Measurements from ENCODE around the gene COL8A2.

COL8A2 gene

DNA sequence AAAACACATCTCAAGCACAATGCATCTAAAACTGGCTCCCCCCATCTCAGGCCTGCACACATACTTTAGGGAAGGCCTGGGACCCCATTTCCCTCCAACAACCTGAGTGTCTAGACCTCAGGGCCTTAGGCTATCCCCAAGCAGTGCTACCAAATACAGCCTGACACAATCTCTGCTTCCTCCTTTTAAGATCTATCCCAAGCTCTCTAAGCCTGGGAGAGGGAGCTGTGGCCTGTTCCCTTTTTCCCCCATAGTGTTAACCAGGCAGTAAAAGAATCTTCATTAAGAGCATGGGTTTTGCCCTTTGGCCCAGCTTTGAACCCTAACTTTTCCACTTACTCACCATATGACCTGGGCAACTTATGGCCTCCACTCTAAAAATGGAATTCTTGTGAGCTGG, 10.8 kb upstream of the COL8A2 start:
- no peaks in the 10 kb centered on the region for H3K9me3 Mint-ChIP-seq
- peaks cover 3% of the 10 kb centered on the region for H3K4me1 Mint-ChIP-seq (ENCODE audit: low read depth)
- H3K36me3 Mint-ChIP-seq (ENCODE audit: low read depth): peaks cover 19% of the 10 kb centered on the region
- no peaks in the 10 kb centered on the region for H3K27me3 Mint-ChIP-seq (ENCODE audit: low read depth)
- no peak for DNase-seq (ENCODE audit: low spot score)
- H3K4me3 Mint-ChIP-seq: no peak overlapping the region
- no peak overlapping the region for H3K27ac Mint-ChIP-seq

DNA sequence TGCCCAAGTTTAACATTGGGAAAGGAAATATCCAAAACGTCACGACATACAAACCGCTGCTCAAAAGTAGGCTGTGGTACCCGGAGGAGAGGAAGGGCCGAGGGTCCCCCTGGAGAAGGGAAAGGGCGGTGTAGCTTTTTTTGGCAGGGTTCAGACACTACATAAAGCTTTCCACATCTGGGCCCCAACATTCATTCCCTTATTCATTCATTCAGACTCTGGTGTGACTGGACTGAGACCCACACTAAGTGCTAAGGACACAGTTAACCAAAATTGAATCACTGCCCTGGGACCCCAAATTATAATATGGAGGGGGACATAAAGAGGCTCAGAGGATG, 10.3 kb upstream of the COL8A2 start:
- Mint-ChIP-seq H3K27ac (peak overlapping the region; percentile 1), H3K4me3 (no peak overlapping the region), H3K27me3 (ENCODE audit: low read depth) (no peaks in the 10 kb centered on the region), H3K9me3 (no peaks in the 10 kb centered on the region), H3K36me3 (ENCODE audit: low read depth) (peaks cover 19% of the 10 kb centered on the region), H3K4me1 (ENCODE audit: low read depth) (peaks cover 3% of the 10 kb centered on the region)
- no peak for DNase-seq (ENCODE audit: low spot score)

GRCh38 chr1:36134505-36135329, 9.7 kb upstream of the COL8A2 start:
- Mint-ChIP-seq H3K4me1 (ENCODE audit: low read depth) (peaks cover 2% of the 10 kb centered on the region), H3K27ac (no peak overlapping the region)
- no peak for DNase-seq (ENCODE audit: low spot score)

GRCh38 chr1:36134031-36134430, 9.0 kb upstream of the COL8A2 start:
- no peaks in the 10 kb centered on the region for H3K9me3 Mint-ChIP-seq
- H3K36me3 Mint-ChIP-seq (ENCODE audit: low read depth): peaks cover 15% of the 10 kb centered on the region
- no peak overlapping the region for H3K4me3 Mint-ChIP-seq
- H3K4me1 Mint-ChIP-seq (ENCODE audit: low read depth): peaks cover 2% of the 10 kb centered on the region
- no peak for DNase-seq (ENCODE audit: low spot score)
- no peaks in the 10 kb centered on the region for H3K27me3 Mint-ChIP-seq (ENCODE audit: low read depth)
- no peak overlapping the region for H3K27ac Mint-ChIP-seq

More at GRCh38 chr1:36134505-36135329, 9.7 kb upstream of the COL8A2 start:
- Mint-ChIP-seq H3K36me3 (ENCODE audit: low read depth) (peaks cover 19% of the 10 kb centered on the region), H3K27me3 (ENCODE audit: low read depth) (no peaks in the 10 kb centered on the region), H3K9me3 (no peaks in the 10 kb centered on the region), H3K4me3 (no peak overlapping the region)

DNA sequence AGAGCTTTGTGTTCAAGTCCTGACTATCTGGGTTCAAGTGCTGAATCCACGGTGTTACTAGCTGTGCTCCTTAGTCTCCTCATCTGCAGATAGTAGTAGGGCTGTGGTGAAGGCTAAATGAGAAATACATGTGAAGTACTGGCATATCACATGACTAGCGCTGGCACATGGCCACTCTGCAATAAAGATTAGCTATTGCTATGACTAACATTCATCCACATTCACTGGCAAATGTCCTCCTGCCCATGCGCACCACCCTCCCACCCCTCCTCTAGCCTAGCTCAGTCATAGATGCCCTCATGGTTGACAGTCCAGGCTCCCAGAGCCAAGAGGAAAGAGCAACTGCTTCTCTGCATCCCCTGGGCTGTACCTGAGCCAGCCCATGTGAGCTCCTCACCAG, 8.5 kb upstream of the COL8A2 start:
- peaks cover 2% of the 10 kb centered on the region for H3K4me1 Mint-ChIP-seq (ENCODE audit: low read depth)
- peaks cover 13% of the 10 kb centered on the region for H3K36me3 Mint-ChIP-seq (ENCODE audit: low read depth)
- H3K9me3 Mint-ChIP-seq: no peaks in the 10 kb centered on the region
- H3K27ac Mint-ChIP-seq: no peak overlapping the region
- no peaks in the 10 kb centered on the region for H3K27me3 Mint-ChIP-seq (ENCODE audit: low read depth)
- DNase-seq (ENCODE audit: low spot score): no peak
- H3K4me3 Mint-ChIP-seq: no peak overlapping the region

- peaks cover 3% of the 10 kb centered on the region for H3K36me3 Mint-ChIP-seq (ENCODE audit: low read depth)
- no peak for DNase-seq (ENCODE audit: low spot score)
- no peaks in the 10 kb centered on the region for H3K27me3 Mint-ChIP-seq (ENCODE audit: low read depth)
- peaks cover 2% of the 10 kb centered on the region for H3K4me1 Mint-ChIP-seq (ENCODE audit: low read depth)
- H3K4me3 Mint-ChIP-seq: no peak overlapping the region
- H3K27ac Mint-ChIP-seq: no peak overlapping the region
- no peaks in the 10 kb centered on the region for H3K9me3 Mint-ChIP-seq
Measured at GRCh38 chr1:36132029-36132428, 7.0 kb upstream of the COL8A2 start.

DNA sequence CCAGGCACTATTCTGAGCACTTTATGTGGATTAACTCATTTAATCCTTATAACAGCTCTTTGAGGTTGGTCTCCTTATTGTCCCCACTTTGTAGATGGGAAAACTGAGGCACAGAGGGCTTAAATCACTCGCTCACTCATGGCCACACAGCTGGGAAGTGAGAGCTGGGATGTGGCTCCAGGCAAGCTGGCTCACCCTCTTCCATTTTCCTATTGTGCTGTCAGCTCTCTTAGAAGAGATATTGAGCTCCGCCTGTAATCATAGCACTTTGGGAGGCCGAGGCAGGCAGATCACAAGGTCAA, 3.8 kb upstream of the COL8A2 start:
- peaks cover 20% of the 10 kb centered on the region for H3K27me3 Mint-ChIP-seq (ENCODE audit: low read depth)
- no peak overlapping the region for H3K27ac Mint-ChIP-seq
- no peak overlapping the region for H3K4me3 Mint-ChIP-seq
- no peaks in the 10 kb centered on the region for H3K9me3 Mint-ChIP-seq
- no peaks in the 10 kb centered on the region for H3K36me3 Mint-ChIP-seq (ENCODE audit: low read depth)
- DNase-seq (ENCODE audit: low spot score): no peak
- H3K4me1 Mint-ChIP-seq (ENCODE audit: low read depth): peaks cover 5% of the 10 kb centered on the region

DNA sequence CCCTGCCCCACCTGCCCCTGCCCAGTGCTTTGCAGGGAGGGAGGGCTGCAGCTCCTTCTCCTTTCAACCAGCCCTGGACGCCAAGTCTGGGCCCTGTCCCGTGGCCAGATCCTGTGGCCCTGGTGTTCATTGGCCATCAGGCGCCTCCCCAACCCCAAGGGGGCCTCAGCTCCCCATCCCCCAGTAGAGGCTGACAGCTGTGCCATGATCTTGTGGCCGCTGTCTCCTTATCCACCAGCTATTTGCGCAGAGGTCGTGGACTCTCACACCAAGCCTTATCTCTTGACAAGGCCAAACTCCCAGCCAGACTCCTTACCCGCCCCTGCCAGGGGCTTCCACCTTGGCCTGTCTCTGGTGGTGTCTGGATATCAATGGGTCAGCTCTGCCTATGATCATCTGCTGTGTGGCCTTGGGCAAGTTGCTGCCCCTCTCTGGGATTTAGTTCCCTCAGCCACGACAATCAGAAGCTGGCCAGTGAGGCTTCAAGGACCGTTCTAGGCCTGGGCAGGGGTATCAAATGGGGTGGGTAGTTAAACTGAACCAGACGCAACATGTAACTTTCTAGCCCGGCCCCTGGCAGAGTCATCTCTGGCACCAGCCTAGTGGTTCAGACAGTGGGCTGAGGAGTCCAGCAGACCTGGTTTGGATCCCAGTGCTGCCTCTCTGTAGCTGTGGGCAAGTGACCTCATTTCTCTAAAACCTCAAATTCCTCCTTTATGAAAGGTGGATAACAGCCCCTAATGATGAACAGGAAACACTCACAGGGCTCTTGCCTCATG, 3.3 kb upstream of the COL8A2 start:
- Mint-ChIP-seq H3K36me3 (ENCODE audit: low read depth) (no peaks in the 10 kb centered on the region), H3K27ac (no peak overlapping the region), H3K4me1 (ENCODE audit: low read depth) (peaks cover 8% of the 10 kb centered on the region), H3K27me3 (ENCODE audit: low read depth) (peaks cover 24% of the 10 kb centered on the region), H3K9me3 (no peaks in the 10 kb centered on the region), H3K4me3 (no peak overlapping the region)
- DNase-seq (ENCODE audit: low spot score): no peak

DNA sequence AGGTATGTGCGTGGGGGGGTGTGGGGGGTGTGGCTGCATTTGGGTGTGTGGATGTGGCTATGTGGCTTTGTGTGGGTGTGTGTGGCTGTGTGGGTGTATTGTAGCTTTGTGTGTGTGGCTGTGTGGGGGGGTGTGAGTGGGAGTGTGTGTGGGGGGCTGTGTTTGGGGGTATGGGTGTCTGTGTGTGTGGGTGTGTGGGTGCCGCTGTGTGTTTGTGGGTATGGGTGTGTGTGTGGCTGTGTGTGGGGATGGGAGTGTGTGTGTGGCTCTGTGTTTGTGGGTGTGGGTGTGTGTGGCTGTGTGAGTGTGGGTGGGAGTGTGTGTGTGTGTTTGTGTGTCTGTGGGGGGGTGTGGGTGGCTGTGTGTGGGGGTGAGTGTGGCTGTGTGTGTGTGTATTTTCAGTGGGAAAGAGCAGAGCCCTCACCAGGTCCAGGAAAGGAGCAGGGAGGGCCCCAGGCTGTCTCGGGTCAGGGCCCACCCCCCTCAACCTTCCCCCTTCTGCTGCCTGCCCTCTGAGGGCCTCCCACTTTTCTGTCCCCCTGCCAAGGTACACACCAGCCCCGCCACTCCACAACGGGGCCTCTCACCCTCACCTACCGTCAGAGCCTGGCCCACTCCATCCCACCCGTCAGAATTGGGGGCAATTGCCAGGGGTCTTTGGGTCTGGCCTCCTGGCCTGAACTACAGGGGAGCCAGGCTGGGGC, 1.9 kb upstream of the COL8A2 start:
- Mint-ChIP-seq H3K27ac (no peak overlapping the region), H3K4me1 (ENCODE audit: low read depth) (peaks cover 14% of the 10 kb centered on the region), H3K27me3 (ENCODE audit: low read depth) (peaks cover 38% of the 10 kb centered on the region), H3K9me3 (no peaks in the 10 kb centered on the region), H3K4me3 (no peak overlapping the region), H3K36me3 (ENCODE audit: low read depth) (no peaks in the 10 kb centered on the region)
- no peak for DNase-seq (ENCODE audit: low spot score)

GRCh38 chr1:36126005-36126716, 1.1 kb upstream of the COL8A2 start:
- Mint-ChIP-seq H3K27me3 (ENCODE audit: low read depth) (peaks cover 41% of the 10 kb centered on the region), H3K4me1 (ENCODE audit: low read depth) (peaks cover 14% of the 10 kb centered on the region), H3K36me3 (ENCODE audit: low read depth) (no peaks in the 10 kb centered on the region), H3K27ac (no peak overlapping the region), H3K9me3 (no peaks in the 10 kb centered on the region), H3K4me3 (no peak overlapping the region)
- no peak for DNase-seq (ENCODE audit: low spot score)

DNA sequence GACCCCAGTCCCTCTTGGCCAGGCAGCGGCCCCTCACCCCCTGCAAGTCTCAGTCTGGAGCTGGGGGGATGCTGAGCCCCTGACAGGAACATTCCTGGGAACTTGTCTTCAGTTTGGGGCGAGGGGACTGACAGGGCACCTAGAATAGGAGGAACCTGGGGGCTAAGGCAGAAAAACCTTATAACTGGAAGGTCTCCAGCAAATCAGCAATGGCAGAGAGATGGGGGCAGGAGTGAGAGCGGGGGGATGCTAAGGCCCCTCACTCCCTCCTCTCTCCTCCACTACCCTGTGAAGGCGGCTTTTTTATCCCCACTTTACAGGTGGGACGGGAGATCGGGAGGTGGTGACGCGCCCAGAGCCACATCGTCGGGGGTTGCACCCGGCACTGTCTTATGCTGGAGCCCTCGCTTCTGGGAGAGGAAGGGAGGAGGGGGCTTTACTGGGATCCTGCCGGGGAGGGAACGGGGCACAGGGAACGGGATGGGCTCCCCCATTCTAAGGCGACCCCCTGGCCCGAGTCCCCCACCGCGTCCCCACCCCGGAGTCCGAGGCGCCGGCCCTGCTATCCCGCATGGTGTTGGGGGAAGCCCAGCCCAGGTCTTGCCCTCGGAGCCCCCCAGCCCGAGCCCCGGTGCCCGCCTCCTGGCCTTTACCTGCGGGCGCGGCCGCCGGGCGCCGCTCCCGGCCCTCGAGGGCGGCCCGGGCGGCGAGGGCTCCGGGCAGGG, 456 bp downstream of the COL8A2 start:
- H3K9me3 Mint-ChIP-seq: no peaks in the 10 kb centered on the region
- H3K4me1 Mint-ChIP-seq (ENCODE audit: low read depth): peaks cover 14% of the 10 kb centered on the region
- H3K4me3 Mint-ChIP-seq: peak overlapping the region; percentile 44
- no peaks in the 10 kb centered on the region for H3K36me3 Mint-ChIP-seq (ENCODE audit: low read depth)
- H3K27me3 Mint-ChIP-seq (ENCODE audit: low read depth): peaks cover 41% of the 10 kb centered on the region
- H3K27ac Mint-ChIP-seq: no peak overlapping the region
- DNase-seq (ENCODE audit: low spot score): no peak

DNA sequence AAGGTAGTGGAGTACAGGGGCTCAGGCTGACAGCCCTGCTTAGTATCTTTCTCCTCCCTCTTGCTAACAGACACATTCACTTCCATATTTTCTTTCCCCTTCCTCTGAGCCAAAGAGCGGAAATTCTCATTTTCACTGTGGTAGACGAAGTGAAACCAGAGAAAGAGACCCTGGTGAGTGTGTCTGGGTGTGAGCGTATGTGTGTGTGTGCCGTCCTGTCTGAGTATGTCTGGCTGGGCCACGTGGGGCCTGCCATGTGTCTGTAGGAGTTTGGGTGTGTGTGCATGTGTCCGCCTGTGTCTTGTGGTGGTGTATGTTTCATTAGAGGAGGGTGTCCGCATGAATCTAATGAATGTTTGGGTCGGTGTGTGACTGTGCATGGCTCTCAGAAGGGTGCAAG, 1.7 kb downstream of the COL8A2 start:
- Mint-ChIP-seq H3K9me3 (no peaks in the 10 kb centered on the region), H3K36me3 (ENCODE audit: low read depth) (no peaks in the 10 kb centered on the region), H3K27me3 (ENCODE audit: low read depth) (peaks cover 41% of the 10 kb centered on the region), H3K4me3 (no peak overlapping the region), H3K4me1 (ENCODE audit: low read depth) (peaks cover 14% of the 10 kb centered on the region), H3K27ac (no peak overlapping the region)
- no peak for DNase-seq (ENCODE audit: low spot score)
